IMR-90 (cell line): ENCODE measurements around the gene IGLL5. TPM values are rescaled to one million over a fixed set of nuclear protein-coding genes. Genes with fewer than 3 reads are reported as not detected.

Experiments
- ATAC-seq: fragments of 200-7000 bp; cut with Tn5 transposase; 2 replicates; pipeline ENCODE4 v1.9.1; 2020; ENCODE audit warnings: low read depth, mild to moderate bottlenecking, moderate library complexity
- BruUV-seq: library from RNA; stranded (reverse); fragments of 400-500 nt; replicated peaks from 2 replicates; lab custom pipeline; 2021; lab: Mats Ljungman, UMichigan
- CTCF ChIA-PET: fragments of 300-600 bp; formaldehyde crosslinking; extraction: SDS; loops from one replicate; lab custom pipeline; 2021; ENCODE audit warnings: antibody characterized with exemption; lab: Yijun Ruan, JAX
- POLR2A ChIA-PET: fragments of 300-600 bp; sonication (Branson Sonifier 250); formaldehyde crosslinking; loops from one replicate; lab custom pipeline; 2022; ENCODE audit warnings: antibody characterized with exemption; ENCODE audit not compliant: unreplicated experiment; lab: Charles Lee
- DNase-seq: peaks from one replicate; pipeline ENCODE4 v3.0.0; 2013
- H2AFZ ChIP-seq: replicated peaks from 2 replicates; pipeline ENCODE3; 2013; ENCODE audit warnings: low read length, mild to moderate bottlenecking; ENCODE audit not compliant: poor library complexity
- H2AK5ac ChIP-seq: 2 replicates; pipeline ENCODE4 v1.6.1; 2013; ENCODE audit warnings: low read depth, low read length, inconsistent platforms
- H2AK9ac ChIP-seq: replicated peaks from 2 replicates; pipeline ENCODE3; 2013; ENCODE audit warnings: mild to moderate bottlenecking, low read depth, low read length, moderate library complexity; ENCODE audit not compliant: poor library complexity
- H2BK120ac ChIP-seq: 2 replicates; pipeline ENCODE4 v1.6.1; 2013; ENCODE audit warnings: low read depth, low read length, inconsistent platforms
- H2BK15ac ChIP-seq: 3 replicates; pipeline ENCODE4 v1.6.1; 2013; ENCODE audit warnings: low read depth, low read length, inconsistent platforms
- H2BK20ac ChIP-seq: 2 replicates; pipeline ENCODE4 v1.6.1; 2013; ENCODE audit warnings: low read depth, mild to moderate bottlenecking, inconsistent platforms, low read length, moderate library complexity
- H2BK5ac ChIP-seq: 2 replicates; pipeline ENCODE4 v1.6.1; 2013; ENCODE audit warnings: mild to moderate bottlenecking, low read depth, low read length, inconsistent platforms; ENCODE audit not compliant: poor library complexity, severe bottlenecking
- H3K14ac ChIP-seq: replicated peaks from 2 replicates; pipeline ENCODE4 v1.6.1; 2013; ENCODE audit warnings: low read depth, low read length, inconsistent platforms
- H3K18ac ChIP-seq: 2 replicates; pipeline ENCODE4 v1.6.1; 2013; ENCODE audit warnings: low read depth, low read length, control low read depth
- H3K23ac ChIP-seq: 2 replicates; pipeline ENCODE4 v1.6.1; 2013; ENCODE audit warnings: low read depth, low read length, inconsistent platforms
- H3K27ac ChIP-seq: 2 replicates; pipeline ENCODE4 v1.5.1; 2013; ENCODE audit warnings: mild to moderate bottlenecking, control low read depth, low read length; ENCODE audit not compliant: insufficient read depth
- H3K27me3 ChIP-seq: 2 replicates; pipeline ENCODE4 v1.6.1; 2013; ENCODE audit warnings: low read length; ENCODE audit not compliant: control insufficient read depth, insufficient read depth
- H3K36me3 ChIP-seq: 2 replicates; pipeline ENCODE4 v1.6.1; 2013; ENCODE audit warnings: low read length, mixed read lengths; ENCODE audit not compliant: control insufficient read depth, insufficient read depth
- H3K4ac ChIP-seq: 2 replicates; pipeline ENCODE4 v1.6.1; 2013; ENCODE audit warnings: low read depth, low read length, inconsistent platforms
- H3K4me1 ChIP-seq: 2 replicates; pipeline ENCODE4 v1.6.1; 2013; ENCODE audit warnings: low read length, mixed read lengths; ENCODE audit not compliant: control insufficient read depth, insufficient read depth
- H3K4me2 ChIP-seq: 2 replicates; pipeline ENCODE4 v1.6.1; 2013; ENCODE audit warnings: low read depth, mild to moderate bottlenecking, control low read depth, low read length, moderate library complexity
- H3K4me3 ChIP-seq: 2 replicates; pipeline ENCODE4 v1.5.1; 2013; ENCODE audit warnings: low read depth, mild to moderate bottlenecking, control low read depth, low read length, moderate library complexity; ENCODE audit not compliant: insufficient read depth
- H3K56ac ChIP-seq: 2 replicates; pipeline ENCODE4 v1.6.1; 2013; ENCODE audit warnings: low read length, inconsistent platforms; ENCODE audit not compliant: insufficient read depth; ENCODE audit errors: extremely low read depth
- H3K79me1 ChIP-seq, 2 experiments: 2 replicates each; pipeline ENCODE4 v1.6.1; 2013; ENCODE audit warnings: low read length in 2 of 2, inconsistent platforms in 1 of 2, low read depth in 1 of 2
- H3K9ac ChIP-seq: 2 replicates; pipeline ENCODE4 v1.6.1; 2013; ENCODE audit warnings: low read depth, low read length, control low read depth
- H3K9me1 ChIP-seq: 2 replicates; pipeline ENCODE4 v1.6.1; 2013; ENCODE audit warnings: low read length, inconsistent platforms; ENCODE audit not compliant: insufficient read depth
- H3K9me3 ChIP-seq: 2 replicates; pipeline ENCODE4 v1.6.1; 2013; ENCODE audit warnings: low read length; ENCODE audit not compliant: control insufficient read depth, insufficient read depth
- H4K20me1 ChIP-seq: 2 replicates; pipeline ENCODE4 v1.6.1; 2013; ENCODE audit warnings: low read length, inconsistent platforms; ENCODE audit not compliant: insufficient read depth
- H4K5ac ChIP-seq: 2 replicates; pipeline ENCODE4 v1.6.1; 2013; ENCODE audit warnings: mild to moderate bottlenecking, low read depth, low read length, control low read depth
- H4K8ac ChIP-seq, 2 experiments: 2 replicates each; pipeline ENCODE4 v1.6.1; 2013; ENCODE audit warnings: low read depth in 2 of 2, low read length in 2 of 2, control low read depth in 1 of 2, inconsistent platforms in 1 of 2
- H4K91ac ChIP-seq: 2 replicates; pipeline ENCODE4 v1.6.1; 2013; ENCODE audit warnings: low read depth, low read length, inconsistent platforms; ENCODE audit not compliant: insufficient read depth
- BHLHE40 ChIP-seq: fragments of 150-350 bp; IDR thresholded peaks from 2 replicates; pipeline ENCODE4 v1.6.1; 2016; ENCODE audit warnings: mild to moderate bottlenecking, low read depth, low read length
- CEBPB ChIP-seq: IDR thresholded peaks from 2 replicates; pipeline ENCODE4 v1.6.1; 2012; ENCODE audit warnings: low read depth, low read length, improper control_type of control experiment
- CHD1 ChIP-seq: IDR thresholded peaks from 2 replicates; pipeline ENCODE4 v1.6.1; 2012; ENCODE audit warnings: low read depth, low read length, improper control_type of control experiment
- ELK1 ChIP-seq: fragments of 150-350 bp; IDR thresholded peaks from 2 replicates; pipeline ENCODE4 v1.6.1; 2016; ENCODE audit warnings: low read depth, mild to moderate bottlenecking, low read length, moderate library complexity, borderline replicate concordance
- FOS ChIP-seq: fragments of 150-350 bp; IDR thresholded peaks from 2 replicates; pipeline ENCODE4 v1.6.1; 2016; ENCODE audit warnings: low read depth, low read length
- MAFK ChIP-seq: IDR thresholded peaks from 2 replicates; pipeline ENCODE4 v1.6.1; 2012; ENCODE audit warnings: low read depth, low read length, improper control_type of control experiment
- MAZ ChIP-seq: IDR thresholded peaks from 2 replicates; pipeline ENCODE4 v1.6.1; 2012; ENCODE audit warnings: low read depth, mild to moderate bottlenecking, low read length, improper control_type of control experiment, moderate library complexity, borderline replicate concordance
- MXI1 ChIP-seq: IDR thresholded peaks from 2 replicates; pipeline ENCODE4 v1.6.1; 2012; ENCODE audit warnings: low read depth, mild to moderate bottlenecking, low read length, moderate library complexity, borderline replicate concordance
- NFE2L2 ChIP-seq: fragments of 150-350 bp; IDR thresholded peaks from 2 replicates; pipeline ENCODE4 v1.6.1; 2016; ENCODE audit warnings: low read depth, mild to moderate bottlenecking, low read length
- POLR2A ChIP-seq: IDR thresholded peaks from 2 replicates; pipeline ENCODE4 v1.6.1; 2012; ENCODE audit warnings: mild to moderate bottlenecking, low read depth, low read length
- RAD21 ChIP-seq: IDR thresholded peaks from 2 replicates; pipeline ENCODE4 v1.6.1; 2012; ENCODE audit warnings: low read length, improper control_type of control experiment
- RCOR1 ChIP-seq: IDR thresholded peaks from 2 replicates; pipeline ENCODE4 v1.6.1; 2012; ENCODE audit warnings: mild to moderate bottlenecking, low read length, improper control_type of control experiment; ENCODE audit not compliant: insufficient replicate concordance
- RFX5 ChIP-seq: IDR thresholded peaks from 2 replicates; pipeline ENCODE4 v1.8.0; 2012; ENCODE audit warnings: low read depth, mild to moderate bottlenecking, low read length, moderate library complexity
- SMC3 ChIP-seq: fragments of 150-350 bp; IDR thresholded peaks from 2 replicates; pipeline ENCODE4 v1.6.1; 2016; ENCODE audit warnings: low read depth, mild to moderate bottlenecking, antibody characterized with exemption, low read length, moderate library complexity
- USF2 ChIP-seq: fragments of 150-350 bp; IDR thresholded peaks from 2 replicates; pipeline ENCODE4 v1.6.1; 2017; ENCODE audit warnings: mild to moderate bottlenecking, antibody characterized with exemption, low read length, low read depth
- WGBS, 2 experiments: methylation state at CpG; one replicate each; pipeline versions ENCODE4 v1.1.5 to v1.1.7; 2013; ENCODE audit warnings: missing lambda C conversion rate in 2 of 2; ENCODE audit not compliant: insufficient read length in 1 of 2; ENCODE audit errors: extremely low coverage in 2 of 2; 5-methylcytosine and 5-hydroxymethylcytosine counted together
- dilution Hi-C: fragments of 300-500 bp; cut with HindIII; formaldehyde crosslinking; loops from one replicate; pipeline ENCODE4 v1.14.3; 2018; ENCODE audit warnings: low sequenced_read_pairs; ENCODE audit not compliant: unreplicated experiment
- in situ Hi-C: fragments of 300-500 bp; cut with MboI; formaldehyde crosslinking; loops from 3 replicates; pipeline ENCODE4 v1.14.3; 2019; ENCODE audit warnings: low sequenced_read_pairs, inconsistent platforms, mixed read lengths
- intact Hi-C: fragments of 100-400 bp; cut with micrococcal nuclease; formaldehyde crosslinking; loops from 2 replicates; pipeline ENCODE4 v1.10.0; 2022
- polyA plus RNA-seq, 3 experiments: library from polyadenylated mRNA; depleted of rRNA; stranded (reverse); fragments of >200 nt; gene quantifications; 2 replicates each; pipeline ENCODE4 v1.2.3, GENCODE V29; 2012; ENCODE audit warnings: low replicate concordance in 1 of 3
- total RNA-seq: library from RNA; depleted of rRNA; stranded (reverse); fragments of >200 nt; gene quantifications from 2 replicates; pipeline ENCODE4 v1.2.3, GENCODE V29; 2012
- TF ChIP-seq, protein P1 (sequence below): conservative IDR thresholded peaks from 2 replicates; pipeline ENCODE4 v1.5.1; 2012; ENCODE audit warnings: mild to moderate bottlenecking, low read depth, low read length, improper control_type of control experiment

IGLL5 gene
- total and polyA plus RNA-seq, 2 of the 4 experiments (the other 2 are of a cell fraction): not detected

- Histone ChIP-seq H3K18ac (no peak overlapping the region), H3K14ac (no peak overlapping the region), H2BK15ac (no peak overlapping the region), H3K4me3 (no peak overlapping the region), H3K27ac (no peak overlapping the region), H2BK5ac (no peak overlapping the region), H3K9me1 (no peaks in the 10 kb centered on the region), H4K20me1 (no peaks in the 10 kb centered on the region), H4K91ac (no peak overlapping the region), H3K23ac (no peak overlapping the region), H3K9me3 (no peaks in the 10 kb centered on the region), H3K36me3 (no peaks in the 10 kb centered on the region), H2AK5ac (no peak overlapping the region), H2BK120ac (no peak overlapping the region), H3K27me3 (peaks cover 6% of the 10 kb centered on the region), H3K79me1 (no peaks in the 10 kb centered on the region), H4K8ac (no peak overlapping the region), H3K4ac (no peak overlapping the region), H4K5ac (no peak overlapping the region), H3K4me1 (no peaks in the 10 kb centered on the region), H3K56ac (no peak overlapping the region), H3K9ac (no peak overlapping the region), H2AK9ac (no peak overlapping the region), H2AFZ (no peak overlapping the region), H2BK20ac (no peak overlapping the region), H3K4me2 (no peak overlapping the region)
- WGBS, 2 experiments: 62% methylated on average over 2 of the region's 6 CpGs; no CpG with 5 or more reads in 1 of the 2 experiments
- ChIA-PET CTCF (no interaction called here), POLR2A (no interaction called here)
- in situ Hi-C loops (loop anchor here (10.0 kb wide), 1 partner anchor 476 kb away; no protein-coding TSS in a partner anchor), intact Hi-C loops (no loop called here), dilution Hi-C loops (no loop called here)
- BruUV-seq: no TSS peak
- ATAC-seq (no peak), DNase-seq (no peak)
- TF ChIP-seq ELK1: no peak
- no peak for TF ChIP-seq CEBPB
- TF ChIP-seq RFX5: no peak
- no peak for TF ChIP-seq CHD1
- TF ChIP-seq, protein P1, sequence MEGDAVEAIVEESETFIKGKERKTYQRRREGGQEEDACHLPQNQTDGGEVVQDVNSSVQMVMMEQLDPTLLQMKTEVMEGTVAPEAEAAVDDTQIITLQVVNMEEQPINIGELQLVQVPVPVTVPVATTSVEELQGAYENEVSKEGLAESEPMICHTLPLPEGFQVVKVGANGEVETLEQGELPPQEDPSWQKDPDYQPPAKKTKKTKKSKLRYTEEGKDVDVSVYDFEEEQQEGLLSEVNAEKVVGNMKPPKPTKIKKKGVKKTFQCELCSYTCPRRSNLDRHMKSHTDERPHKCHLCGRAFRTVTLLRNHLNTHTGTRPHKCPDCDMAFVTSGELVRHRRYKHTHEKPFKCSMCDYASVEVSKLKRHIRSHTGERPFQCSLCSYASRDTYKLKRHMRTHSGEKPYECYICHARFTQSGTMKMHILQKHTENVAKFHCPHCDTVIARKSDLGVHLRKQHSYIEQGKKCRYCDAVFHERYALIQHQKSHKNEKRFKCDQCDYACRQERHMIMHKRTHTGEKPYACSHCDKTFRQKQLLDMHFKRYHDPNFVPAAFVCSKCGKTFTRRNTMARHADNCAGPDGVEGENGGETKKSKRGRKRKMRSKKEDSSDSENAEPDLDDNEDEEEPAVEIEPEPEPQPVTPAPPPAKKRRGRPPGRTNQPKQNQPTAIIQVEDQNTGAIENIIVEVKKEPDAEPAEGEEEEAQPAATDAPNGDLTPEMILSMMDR: no peak
- TF ChIP-seq FOS: no peak
- no peak for TF ChIP-seq MAFK
- TF ChIP-seq RCOR1: no peak
- TF ChIP-seq USF2: no peak
- TF ChIP-seq MAZ: no peak
- TF ChIP-seq RAD21: no peak
- TF ChIP-seq BHLHE40: no peak
- no peak for TF ChIP-seq MXI1
- no peak for TF ChIP-seq NFE2L2
- no peak for TF ChIP-seq SMC3
- no peak for TF ChIP-seq POLR2A
Observed at GRCh38 chr22:22940961-22941605, 53.5 kb downstream of the IGLL5 start.
